PC-3 (cell line): ENCODE results near the gene PKN1. TPM values are rescaled to one million over a fixed set of nuclear protein-coding genes. Genes with fewer than 3 reads are reported as not detected.

Experiments used
- ATAC-seq: fragments of 200-7000 bp; cut with Tn5 transposase; 2 replicates; pipeline ENCODE4 v1.9.1; 2020; ENCODE audit warnings: mild to moderate bottlenecking, moderate library complexity
- BruUV-seq: library from RNA; stranded (reverse); fragments of 400-500 nt; replicated peaks from 2 replicates; lab custom pipeline; 2021; lab: Mats Ljungman, UMichigan
- CTCF ChIA-PET: fragments of 300-600 bp; sonication (Branson Sonifier 250); formaldehyde crosslinking; loops from one replicate; lab custom pipeline; 2022; ENCODE audit warnings: antibody characterized with exemption; lab: Charles Lee
- POLR2A ChIA-PET: fragments of 300-600 bp; sonication (Branson Sonifier 250); formaldehyde crosslinking; loops from one replicate; lab custom pipeline; 2022; ENCODE audit warnings: antibody characterized with exemption; ENCODE audit not compliant: unreplicated experiment; lab: Charles Lee
- DNase-seq: peaks from one replicate; pipeline ENCODE4 v3.0.0-alpha.2; 2015
- H2AFZ ChIP-seq: fragments of 300-600 bp; sonication (generic); 2 replicates; pipeline ENCODE4 v1.6.0; 2016; ENCODE audit warnings: antibody characterized with exemption, low read length
- H3F3A ChIP-seq: fragments of 300-600 bp; sonication (generic); one replicate; pipeline ENCODE4 v1.6.0; 2017; ENCODE audit warnings: antibody characterized with exemption, low read length, control low read depth, mild to moderate bottlenecking; ENCODE audit not compliant: unreplicated experiment
- H3K27ac ChIP-seq: fragments of 300-600 bp; sonication (generic); 2 replicates; pipeline ENCODE4 v1.5.1; 2016; ENCODE audit warnings: mild to moderate bottlenecking, low read length
- H3K27me3 ChIP-seq: fragments of 300-600 bp; sonication (generic); 2 replicates; pipeline ENCODE4 v1.6.1; 2016; ENCODE audit warnings: low read length, mixed read lengths
- H3K36me3 ChIP-seq: fragments of 300-600 bp; sonication (generic); 2 replicates; pipeline ENCODE4 v1.6.1; 2016; ENCODE audit warnings: low read depth, mixed run types, low read length, mixed read lengths
- H3K4me1 ChIP-seq: fragments of 300-600 bp; sonication (generic); 2 replicates; pipeline ENCODE4 v1.5.1; 2016; ENCODE audit warnings: low read length; ENCODE audit not compliant: insufficient read depth
- H3K4me2 ChIP-seq: fragments of 300-600 bp; sonication (generic); 2 replicates; pipeline ENCODE4 v1.6.0; 2016; ENCODE audit warnings: low read length
- H3K4me3 ChIP-seq: fragments of 300-600 bp; sonication (generic); 2 replicates; pipeline ENCODE4 v1.5.1; 2016; ENCODE audit warnings: mild to moderate bottlenecking, low read length, mixed read lengths
- H3K79me2 ChIP-seq: fragments of 300-600 bp; sonication (generic); 2 replicates; pipeline ENCODE4 v1.6.1; 2017; ENCODE audit warnings: low read length, mixed read lengths
- H3K9ac ChIP-seq: fragments of 300-600 bp; sonication (generic); 2 replicates; pipeline ENCODE4 v1.6.0; 2016; ENCODE audit warnings: mild to moderate bottlenecking, low read length
- H3K9me2 ChIP-seq: fragments of 300-600 bp; sonication (generic); replicated peaks from 2 replicates; pipeline ENCODE4 v1.6.1; 2016; ENCODE audit warnings: mixed run types, low read length, mixed read lengths
- H3K9me3 ChIP-seq: fragments of 300-600 bp; sonication (generic); 2 replicates; pipeline ENCODE4 v1.6.1; 2016; ENCODE audit warnings: low read length, mixed read lengths
- H4K20me1 ChIP-seq: fragments of 300-600 bp; sonication (generic); 2 replicates; pipeline ENCODE4 v1.6.1; 2016; ENCODE audit warnings: low read length, mixed read lengths
- EZH2 ChIP-seq: fragments of 300-600 bp; sonication (generic); IDR thresholded peaks from one replicate; pipeline ENCODE4 v1.6.1; 2017; ENCODE audit warnings: antibody characterized with exemption, mild to moderate bottlenecking, low read length; ENCODE audit not compliant: unreplicated experiment
- EZH2phosphoT487 ChIP-seq: fragments of 300-600 bp; sonication (generic); IDR thresholded peaks from 2 replicates; pipeline ENCODE4 v1.6.1; 2018; ENCODE audit warnings: mild to moderate bottlenecking, antibody characterized with exemption, low read length, borderline replicate concordance
- intact Hi-C: fragments of 100-400 bp; cut with micrococcal nuclease; formaldehyde crosslinking; loops from 2 replicates; pipeline ENCODE4 v1.9.0; 2023
- total RNA-seq: library from RNA; depleted of rRNA; stranded (reverse); fragments of >200 nt; gene quantifications from 2 replicates; pipeline ENCODE4 v1.2.3, GENCODE V29; 2014
- TF ChIP-seq, protein P1 (sequence below): fragments of 300-600 bp; sonication (generic); conservative IDR thresholded peaks from 2 replicates; pipeline ENCODE4 v1.5.1; 2017; ENCODE audit warnings: antibody characterized with exemption, low read depth, mild to moderate bottlenecking, low read length

The PKN1 gene
- total RNA-seq, 1 experiment from 2014 or later: 186 TPM

DNA sequence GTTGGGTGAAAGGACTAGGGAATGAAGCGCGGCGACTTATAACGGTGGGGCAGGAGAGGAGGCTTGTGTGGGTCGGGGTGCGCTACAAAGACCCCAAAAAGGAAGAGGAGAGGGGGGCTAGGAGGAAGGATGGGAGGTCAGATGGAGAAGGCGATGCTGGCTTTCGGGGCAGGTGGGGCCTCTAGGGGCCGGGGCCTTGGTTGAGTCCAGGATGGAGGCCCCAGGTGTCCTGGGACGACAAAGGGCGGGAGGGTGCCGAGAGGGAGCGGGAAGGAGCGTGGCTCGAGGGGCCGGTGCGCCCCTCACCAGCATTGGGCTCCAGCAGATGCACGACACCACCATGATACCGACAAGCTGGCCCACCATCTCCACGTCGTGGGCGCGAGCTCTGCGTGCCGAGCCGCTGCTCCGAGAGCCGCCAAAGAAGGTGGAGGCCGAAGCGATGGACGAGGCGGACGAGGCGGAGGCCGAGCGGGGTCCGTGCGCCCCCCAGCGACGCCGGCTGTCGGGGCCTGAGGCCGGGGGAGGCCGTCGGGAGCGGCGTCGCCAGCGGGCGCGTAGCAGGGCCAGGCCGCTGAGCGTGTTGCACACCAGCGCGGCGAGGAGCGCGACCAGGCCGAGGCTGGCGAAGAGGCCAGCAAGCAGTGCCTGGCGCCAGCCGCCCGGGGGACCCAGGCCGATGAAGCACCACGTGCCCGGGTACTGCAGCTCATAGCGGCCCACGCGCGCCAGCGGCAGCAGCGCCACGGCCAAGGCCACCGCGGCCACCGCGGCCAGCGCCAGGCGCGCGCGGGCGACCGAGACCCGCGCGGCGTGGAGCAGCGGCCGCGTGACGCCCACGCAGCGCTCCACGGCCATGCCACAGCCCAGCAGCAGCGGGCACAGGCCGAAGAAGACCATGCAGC is 40.2 kb downstream of the PKN1 start:
- Histone ChIP-seq H3K79me2 (no peaks in the 10 kb centered on the region), H3F3A (no peaks in the 10 kb centered on the region), H3K4me3 (no peak overlapping the region), H4K20me1 (no peaks in the 10 kb centered on the region), H2AFZ (no peak overlapping the region), H3K4me1 (peaks cover 29% of the 10 kb centered on the region), H3K9me2 (no peaks in the 10 kb centered on the region), H3K27ac (no peak overlapping the region), H3K27me3 (no peaks in the 10 kb centered on the region), H3K9ac (no peak overlapping the region), H3K36me3 (peaks cover 20% of the 10 kb centered on the region; the same call in 1 of the 2 replicates), H3K4me2 (no peak overlapping the region), H3K9me3 (no peaks in the 10 kb centered on the region)
- TF ChIP-seq, protein P1, sequence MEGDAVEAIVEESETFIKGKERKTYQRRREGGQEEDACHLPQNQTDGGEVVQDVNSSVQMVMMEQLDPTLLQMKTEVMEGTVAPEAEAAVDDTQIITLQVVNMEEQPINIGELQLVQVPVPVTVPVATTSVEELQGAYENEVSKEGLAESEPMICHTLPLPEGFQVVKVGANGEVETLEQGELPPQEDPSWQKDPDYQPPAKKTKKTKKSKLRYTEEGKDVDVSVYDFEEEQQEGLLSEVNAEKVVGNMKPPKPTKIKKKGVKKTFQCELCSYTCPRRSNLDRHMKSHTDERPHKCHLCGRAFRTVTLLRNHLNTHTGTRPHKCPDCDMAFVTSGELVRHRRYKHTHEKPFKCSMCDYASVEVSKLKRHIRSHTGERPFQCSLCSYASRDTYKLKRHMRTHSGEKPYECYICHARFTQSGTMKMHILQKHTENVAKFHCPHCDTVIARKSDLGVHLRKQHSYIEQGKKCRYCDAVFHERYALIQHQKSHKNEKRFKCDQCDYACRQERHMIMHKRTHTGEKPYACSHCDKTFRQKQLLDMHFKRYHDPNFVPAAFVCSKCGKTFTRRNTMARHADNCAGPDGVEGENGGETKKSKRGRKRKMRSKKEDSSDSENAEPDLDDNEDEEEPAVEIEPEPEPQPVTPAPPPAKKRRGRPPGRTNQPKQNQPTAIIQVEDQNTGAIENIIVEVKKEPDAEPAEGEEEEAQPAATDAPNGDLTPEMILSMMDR: no peak
- TF ChIP-seq EZH2phosphoT487 (no peak), EZH2 (no peak)
- BruUV-seq: no TSS peak
- POLR2A ChIA-PET: no interaction called here
- intact Hi-C loops: loop anchor here (10.0 kb wide), 1 partner anchor 339 kb away; the partner anchor contains the start of gene ASF1B
- CTCF ChIA-PET: interaction anchor here (0.8 to 1.4 kb wide), 3 partner anchors 32 to 337 kb away, joined by 3 to 7 read pairs (median 5); partner anchors contain the start of gene ASF1B
- ATAC-seq (no peak), DNase-seq (no peak)

DNA sequence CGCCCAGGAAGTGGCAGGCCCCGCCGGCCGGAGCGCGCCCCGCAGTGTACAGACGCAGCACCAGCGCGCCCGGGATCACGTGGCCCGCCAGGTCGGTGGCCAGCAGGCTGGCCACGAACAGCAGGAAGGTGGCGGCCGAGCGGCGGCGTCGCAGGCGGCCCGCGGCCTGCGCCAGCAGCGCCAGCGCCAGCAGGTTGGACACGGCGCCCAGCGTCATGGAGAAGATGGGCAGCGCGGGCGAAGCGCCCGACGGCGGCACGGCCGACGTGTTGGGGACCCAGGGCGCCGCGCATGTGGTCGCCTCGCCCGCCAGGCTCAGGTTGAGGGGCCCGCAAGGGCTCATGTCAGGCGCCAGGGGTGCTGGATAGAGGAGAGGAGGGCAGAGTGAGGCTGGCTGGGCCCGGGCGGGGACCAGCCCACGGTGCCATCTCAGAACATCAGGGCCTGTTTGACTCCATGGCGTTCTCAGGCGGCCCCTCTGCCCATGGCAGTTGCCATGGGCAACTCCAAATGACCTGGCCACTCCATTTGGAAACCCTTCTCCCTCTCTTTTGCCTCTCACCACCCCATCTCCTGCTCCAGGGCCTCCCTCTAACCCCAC is 41.0 kb downstream of the PKN1 start:
- intact Hi-C loops: loop anchor here (10.0 kb wide), 1 partner anchor 339 kb away; the partner anchor contains the start of gene ASF1B
- Histone ChIP-seq H3K79me2 (no peaks in the 10 kb centered on the region), H3K27ac (no peak overlapping the region), H2AFZ (no peak overlapping the region), H3K4me1 (peaks cover 29% of the 10 kb centered on the region), H4K20me1 (no peaks in the 10 kb centered on the region), H3K36me3 (peaks cover 23% of the 10 kb centered on the region), H3K4me3 (no peak overlapping the region), H3K9ac (no peak overlapping the region), H3K4me2 (peak overlapping the region; percentile 78; the same call in 1 of the 2 replicates), H3K9me3 (no peaks in the 10 kb centered on the region), H3K9me2 (no peaks in the 10 kb centered on the region), H3K27me3 (no peaks in the 10 kb centered on the region), H3F3A (no peaks in the 10 kb centered on the region)
- POLR2A ChIA-PET: no interaction called here
- peak; percentile 21 for DNase-seq
- no TSS peak for BruUV-seq
- CTCF ChIA-PET: interaction anchor here (0.7 kb wide), 1 partner anchor 43 kb away, joined by 4 read pairs; no protein-coding TSS in a partner anchor
- TF ChIP-seq EZH2phosphoT487: no peak
- TF ChIP-seq, protein P1: no peak
- no peak for TF ChIP-seq EZH2
- no peak for ATAC-seq
